HL-60/S4 treated with phorbol 12-myristate 13-acetate at 8.2 ng/mL for 4 days and 3 days (cell line): Measurements from ENCODE around the gene STX8.
"Not testable (repeated sequence)": the region's sequence is repeated elsewhere in the genome, so short reads cannot be mapped to it uniquely, and the experiment has no call there.

Experiments used
- in situ Hi-C: fragments of 300-500 bp; cut with MboI; formaldehyde crosslinking; loops from 2 replicates; pipeline ENCODE4 v1.15.0; 2022; ENCODE audit warnings: low sequenced_read_pairs

Gene STX8

GRCh38 chr17:9408381-9408780 is 167.2 kb downstream of the STX8 start:
- in situ Hi-C loops = no loop called here

- in situ Hi-C loops = no loop called here
Observed at GRCh38 chr17:9406046-9406606, 169.5 kb downstream of the STX8 start.

DNA sequence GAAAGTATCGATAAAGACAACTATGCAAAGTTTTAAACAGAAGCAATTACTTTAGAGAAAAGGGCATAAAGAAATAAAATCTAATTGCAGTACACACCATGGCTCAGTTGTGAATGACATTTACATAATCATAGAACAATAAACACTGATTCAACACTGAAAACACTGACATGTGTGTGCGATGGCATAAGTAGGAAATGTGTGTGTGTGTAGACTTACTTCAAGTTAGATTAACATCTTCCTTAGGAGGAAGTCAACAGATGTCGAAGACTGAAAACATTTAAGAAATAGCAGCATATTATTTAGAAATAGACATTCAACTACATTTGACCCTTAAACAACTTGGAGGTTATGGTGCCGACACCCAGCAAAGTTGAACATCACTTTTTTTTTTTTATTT is 172.4 kb downstream of the STX8 start:
- in situ Hi-C loops = no loop called here

GRCh38 chr17:9402590-9403199 is 172.9 kb downstream of the STX8 start:
- in situ Hi-C loops = no loop called here

DNA sequence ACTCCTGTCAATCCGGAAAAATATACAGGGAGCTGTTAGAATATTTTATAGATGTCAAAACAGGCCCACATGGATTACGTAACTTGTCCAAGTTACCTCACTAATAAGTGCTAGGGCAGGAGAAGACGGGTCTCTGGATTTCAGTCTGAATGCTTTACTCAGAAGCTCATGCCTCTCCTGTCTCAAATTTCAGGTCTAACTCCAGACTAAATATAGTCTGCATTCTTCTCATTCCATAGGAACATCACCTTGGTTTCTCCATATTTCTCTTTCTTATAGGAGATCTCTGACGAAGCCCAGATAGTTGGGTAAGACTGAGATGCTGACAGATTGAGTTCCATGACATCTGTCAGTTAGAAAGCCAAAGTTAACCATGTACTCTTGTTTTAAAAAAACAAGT is 174.2 kb downstream of the STX8 start:
- in situ Hi-C loops = no loop called here

DNA sequence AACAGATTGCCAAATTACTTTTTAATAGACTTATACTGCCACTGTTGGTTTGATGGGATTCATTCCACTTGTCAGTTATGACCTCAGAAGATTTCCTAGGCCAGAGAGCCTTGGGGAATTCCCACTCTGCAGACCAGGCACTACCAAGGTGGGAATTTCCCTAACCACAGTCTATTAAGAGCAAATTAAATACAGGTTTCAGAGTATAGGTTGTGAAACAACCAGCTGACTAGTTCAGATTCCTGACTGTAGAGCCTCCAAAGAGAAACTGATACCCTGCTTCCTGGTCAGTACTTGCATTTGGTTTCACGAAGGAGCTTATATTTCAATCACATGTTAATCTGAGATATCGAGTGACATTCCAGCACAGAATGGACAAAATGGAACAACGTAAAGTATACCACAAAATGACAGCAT is 186.5 kb downstream of the STX8 start:
- in situ Hi-C loops = no loop called here

DNA sequence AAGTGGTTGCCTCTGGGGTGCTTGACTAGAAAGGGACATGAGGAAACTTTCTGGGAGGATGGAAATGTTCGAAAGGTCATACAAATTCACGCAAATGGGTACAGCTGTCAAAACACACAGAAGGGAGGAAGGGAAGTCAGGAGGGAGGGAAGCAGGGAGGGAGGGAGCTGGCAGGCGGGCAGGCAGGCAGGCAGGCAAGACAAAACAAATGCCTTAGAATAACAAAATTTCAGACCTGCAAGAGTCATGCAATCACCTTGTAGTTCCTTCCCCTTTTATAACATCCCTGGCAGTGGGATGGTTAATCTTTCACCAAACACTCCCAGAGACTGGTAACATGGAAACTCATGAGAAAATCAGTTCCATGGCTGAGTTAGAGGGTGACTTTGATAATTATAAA is 189.2 kb downstream of the STX8 start:
- in situ Hi-C loops = no loop called here

- in situ Hi-C loops = no loop called here
Observed at GRCh38 chr17:9383826-9384225, 191.8 kb downstream of the STX8 start.

DNA sequence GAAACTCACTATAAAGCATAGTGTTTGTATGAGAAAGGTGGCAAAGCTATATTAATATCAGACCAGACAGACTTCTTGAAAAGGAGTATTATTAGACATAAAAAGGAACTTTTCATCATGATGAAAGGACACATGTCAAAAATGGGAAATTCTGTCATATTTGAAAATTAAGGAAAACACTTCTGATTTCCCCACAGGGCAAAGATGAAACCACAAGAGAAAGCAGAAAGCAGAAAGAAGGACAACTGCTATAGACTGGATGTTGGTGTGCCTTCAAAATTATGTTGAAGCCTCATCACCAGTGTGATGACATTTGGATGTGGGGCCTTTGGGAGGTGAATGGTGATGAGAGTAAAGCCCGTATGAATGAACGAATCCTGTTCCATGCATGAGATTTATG is 193.0 kb downstream of the STX8 start:
- in situ Hi-C loops = no loop called here

DNA sequence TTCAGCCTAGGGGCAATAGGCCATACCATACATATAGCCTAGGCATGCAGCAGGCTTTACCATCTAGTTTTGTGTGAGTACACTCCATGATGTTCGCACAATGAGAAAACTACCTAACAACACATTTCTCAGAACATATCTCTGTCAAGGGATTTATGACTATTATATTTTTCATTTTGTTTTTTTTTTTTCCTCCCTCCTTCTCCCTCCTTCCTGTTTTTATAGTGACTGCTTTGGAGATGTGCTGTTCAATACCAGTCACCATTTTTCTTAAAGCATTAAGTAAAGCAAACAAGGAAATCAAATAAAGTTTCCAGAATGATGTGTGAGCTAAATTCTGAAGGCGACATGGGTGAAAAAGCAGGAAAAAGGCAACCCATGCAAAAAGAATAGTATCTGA is 194.6 kb downstream of the STX8 start:
- in situ Hi-C loops = no loop called here

DNA sequence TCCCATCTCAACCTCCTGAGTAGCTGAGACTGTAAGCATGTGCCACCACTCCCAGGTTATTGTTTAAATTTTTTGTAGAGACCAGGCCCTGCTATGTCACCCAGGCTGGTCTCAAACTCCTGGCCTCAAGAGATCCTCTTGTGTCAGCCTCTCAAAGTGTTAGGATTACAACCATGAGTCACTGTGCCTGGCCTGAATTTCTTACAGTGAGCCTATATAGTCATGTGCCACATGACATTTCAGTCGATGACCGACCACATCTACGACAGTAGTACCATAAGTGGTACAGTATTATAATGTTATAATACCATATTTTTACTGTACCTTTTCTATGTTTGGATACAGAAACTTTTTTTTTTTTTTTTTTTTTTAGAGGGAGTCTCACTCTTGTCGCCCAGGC is 195.3 kb downstream of the STX8 start:
- in situ Hi-C loops = no loop called here

DNA sequence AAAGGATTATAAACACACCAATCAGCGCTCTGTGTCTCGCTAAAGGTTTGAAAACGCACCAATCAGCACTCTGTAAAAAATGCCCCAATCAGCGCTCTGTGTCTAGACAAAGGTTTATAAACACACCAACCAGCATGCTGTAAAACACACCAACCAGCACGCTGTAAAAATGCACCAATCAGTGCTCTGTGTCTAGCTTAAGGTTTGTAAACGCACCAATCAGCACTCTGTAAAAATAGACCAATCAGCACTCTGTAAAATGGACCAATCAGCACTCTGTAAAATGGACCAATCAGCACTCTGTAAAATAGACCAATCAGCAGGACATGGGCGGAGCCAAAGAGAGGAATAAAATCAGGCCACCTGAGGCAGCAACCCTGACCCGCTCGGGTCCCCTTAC is 199.4 kb downstream of the STX8 start:
- in situ Hi-C loops = not testable (repeated sequence)

DNA sequence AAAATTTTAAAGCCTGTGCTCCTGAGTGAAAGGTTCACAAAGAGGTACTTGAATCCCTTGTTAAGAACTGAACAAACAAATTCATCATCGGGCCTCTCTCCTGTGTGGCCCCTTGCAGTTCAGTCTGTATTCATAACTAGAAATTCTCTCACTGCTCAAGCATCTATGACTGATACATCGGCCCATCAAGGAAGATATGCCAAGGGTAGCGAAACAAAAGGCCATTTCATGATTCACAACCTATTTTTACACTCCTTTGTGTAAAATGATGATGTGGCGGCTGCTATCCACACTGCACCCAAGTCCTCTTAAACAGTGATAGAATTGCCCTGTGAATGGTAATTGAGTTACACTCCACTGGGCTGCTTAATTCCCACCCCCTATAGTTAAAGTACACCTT is 204.6 kb downstream of the STX8 start:
- in situ Hi-C loops = no loop called here

DNA sequence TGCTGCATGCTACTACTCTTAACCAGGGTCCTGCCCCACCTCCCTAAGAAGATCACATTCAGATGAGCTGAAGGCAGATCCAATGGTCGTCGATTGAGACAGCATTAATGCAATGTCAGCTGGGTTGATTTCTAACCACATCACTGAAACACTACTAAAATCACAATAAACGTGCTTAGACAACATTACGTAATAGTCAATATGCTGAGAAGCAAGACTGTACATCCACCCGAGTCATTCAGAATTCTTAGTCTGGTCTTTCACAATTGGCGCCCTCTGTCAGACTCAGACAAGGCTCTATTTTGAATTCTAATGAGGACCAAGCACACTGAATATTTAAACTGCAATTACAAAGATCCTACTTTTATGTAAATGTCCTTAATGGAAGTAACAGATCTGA is 205.2 kb downstream of the STX8 start:
- in situ Hi-C loops = no loop called here

DNA sequence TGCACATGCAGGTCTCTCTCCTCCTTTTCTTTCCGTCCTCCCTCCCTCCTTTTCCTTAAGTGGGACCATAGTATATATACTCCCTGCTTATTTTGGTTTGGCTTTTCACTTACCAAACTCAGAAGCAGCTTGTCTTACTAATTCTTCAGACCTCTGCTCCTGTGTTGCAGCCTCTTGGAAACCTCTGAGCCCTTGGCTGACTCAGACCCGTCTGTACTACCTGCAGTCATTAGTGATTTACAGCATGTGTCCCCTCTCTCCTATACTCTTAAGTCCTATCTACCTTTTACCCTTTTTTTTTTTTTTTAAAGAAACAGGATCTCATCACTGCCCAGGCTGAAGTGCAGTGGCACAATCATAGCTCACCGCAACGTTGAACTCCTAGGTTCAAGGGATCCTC is 207.0 kb downstream of the STX8 start:
- in situ Hi-C loops = no loop called here

GRCh38 chr17:9367156-9367555 is 208.5 kb downstream of the STX8 start:
- in situ Hi-C loops = no loop called here

- in situ Hi-C loops = no loop called here
Observed at GRCh38 chr17:9364837-9365430, 210.7 kb downstream of the STX8 start.

DNA sequence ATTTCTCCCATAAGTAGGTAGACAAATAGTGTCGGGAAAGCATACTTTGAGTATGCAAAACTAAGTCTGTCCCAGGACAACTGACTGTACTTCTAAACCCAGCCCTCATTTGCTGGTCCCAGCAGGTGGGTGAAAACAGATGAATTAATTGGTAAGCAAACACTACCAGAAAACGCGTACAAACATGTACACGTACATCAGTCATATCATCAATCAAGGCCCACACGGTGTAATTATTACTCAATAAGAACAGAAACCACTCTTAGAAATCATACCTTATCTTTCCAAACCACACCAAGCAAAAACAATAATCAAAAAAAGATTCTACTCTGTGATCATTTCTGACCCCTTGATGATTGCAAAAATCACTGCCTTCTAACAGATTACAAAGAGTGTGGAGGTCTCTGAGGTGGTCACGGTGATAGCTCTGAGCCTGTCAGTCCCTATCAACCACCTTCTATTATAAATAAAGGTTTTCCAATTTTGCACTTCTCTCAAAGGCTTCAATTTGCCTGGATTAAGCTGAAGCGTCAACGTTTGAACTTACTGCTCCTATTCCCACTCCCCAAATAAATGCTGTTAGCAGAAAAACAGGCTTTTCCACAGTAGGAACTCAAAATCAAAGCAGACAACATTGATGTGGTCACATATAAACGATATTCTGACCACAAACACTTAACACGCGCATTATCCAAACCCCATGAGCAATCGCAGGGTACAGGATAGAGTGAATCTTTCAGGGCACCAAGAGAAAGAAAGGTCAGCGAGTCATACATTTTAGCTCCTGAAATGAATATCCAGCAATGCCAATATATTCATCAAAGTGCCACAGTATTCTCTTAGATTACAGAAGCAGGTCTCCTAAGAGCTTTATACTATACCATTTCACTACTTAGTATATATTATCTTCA is 211.9 kb downstream of the STX8 start:
- in situ Hi-C loops = no loop called here

DNA sequence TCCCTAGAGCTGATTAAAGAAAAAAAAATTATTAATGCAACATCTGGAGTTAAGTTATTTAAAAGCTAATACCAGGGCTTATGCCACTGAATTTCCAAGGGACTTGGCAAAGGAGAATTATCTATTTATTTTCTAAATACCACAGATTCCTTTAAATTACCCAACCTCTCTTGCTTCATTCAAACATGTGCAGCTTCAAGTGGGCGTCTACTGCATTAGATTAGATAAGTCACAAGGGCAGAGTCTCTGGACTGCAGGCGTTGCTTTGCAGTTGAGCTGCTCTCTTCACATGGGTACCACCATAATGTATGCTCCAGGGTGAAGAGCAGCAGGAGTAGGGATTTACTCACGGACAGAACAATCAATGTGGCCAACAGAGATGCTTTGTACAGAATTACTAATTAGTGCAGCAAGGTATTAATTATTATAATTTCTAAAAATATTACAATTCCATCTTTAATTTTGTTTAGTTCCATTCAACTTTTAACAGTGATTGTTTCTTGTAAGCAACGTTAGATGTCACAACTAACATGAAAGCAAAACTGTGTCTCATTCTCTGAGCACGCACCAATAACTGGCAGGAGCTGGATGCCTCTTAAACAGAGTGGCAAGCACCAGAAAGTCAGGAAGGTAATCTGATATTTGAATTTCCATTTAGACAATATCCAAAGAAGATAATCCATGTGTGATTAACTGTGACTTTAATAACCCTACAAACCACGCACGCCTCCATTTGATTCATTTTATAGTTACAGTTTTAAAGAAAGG is 214.2 kb downstream of the STX8 start:
- in situ Hi-C loops = no loop called here

DNA sequence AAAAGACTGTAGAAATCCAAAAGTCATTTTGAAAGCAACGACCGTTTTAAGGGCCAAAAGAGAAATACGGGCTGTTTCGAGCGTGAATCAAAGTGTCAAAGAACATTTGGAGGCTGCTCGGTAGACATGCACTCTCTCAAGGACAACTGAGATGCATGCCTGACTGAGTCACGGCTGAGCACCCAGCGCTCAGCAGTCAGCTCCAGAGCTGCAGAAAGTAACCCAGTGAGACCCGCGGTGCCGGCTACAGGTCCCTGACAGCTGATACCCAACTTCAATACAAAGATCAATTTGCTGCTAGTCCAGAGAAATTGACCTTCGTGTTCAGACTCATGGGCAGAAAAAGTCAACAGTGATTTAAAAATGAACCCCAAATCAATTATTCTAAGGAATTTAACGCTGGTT is 214.9 kb downstream of the STX8 start:
- in situ Hi-C loops = no loop called here

DNA sequence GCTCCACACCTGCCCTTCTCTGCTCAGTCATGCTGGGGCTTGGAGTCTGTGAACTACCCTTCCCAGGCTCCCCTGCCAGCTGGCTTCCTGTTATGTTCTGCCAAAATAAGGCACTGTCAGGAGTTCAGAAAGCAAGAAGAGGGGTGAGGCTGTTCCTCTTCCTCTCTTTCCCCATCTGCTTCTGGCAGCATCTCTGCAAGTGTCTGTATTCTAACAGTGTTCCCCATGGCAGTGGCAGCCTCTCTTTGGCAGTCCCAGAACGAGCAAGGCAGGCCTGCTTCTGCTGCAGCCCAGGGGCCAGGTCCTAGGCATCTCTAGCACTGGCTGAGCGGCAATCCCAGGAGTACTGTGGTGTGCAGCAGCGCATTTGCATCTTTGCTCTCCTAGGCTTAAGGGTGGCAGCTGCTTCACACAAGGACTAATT is 219.1 kb downstream of the STX8 start:
- in situ Hi-C loops = no loop called here
